DND-41 (cell line): ENCODE measurements around the gene LMO1.

Experiments used
- ATAC-seq: fragments of 200-7000 bp; cut with Tn5 transposase; 3 replicates; pipeline ENCODE4 v1.9.1; 2021; ENCODE audit warnings: low read depth; ENCODE audit not compliant: insufficient read depth
- DNase-seq: peaks from one replicate; pipeline ENCODE4 v3.0.0-alpha.2; 2020
- H2AFZ ChIP-seq: 2 replicates; pipeline ENCODE4 v1.6.0; 2012; ENCODE audit warnings: low read depth, low read length
- H3K27ac ChIP-seq: 2 replicates; pipeline ENCODE4 v1.5.1; 2012; ENCODE audit warnings: low read length, inconsistent platforms
- H3K27me3 ChIP-seq: fragments of 200-600 bp; sonication (generic); 2 replicates; pipeline ENCODE4 v1.6.0; 2012; ENCODE audit warnings: low read length, mild to moderate bottlenecking, inconsistent platforms; ENCODE audit not compliant: insufficient read depth, poor library complexity
- H3K36me3 ChIP-seq: 2 replicates; pipeline ENCODE4 v1.5.1; 2012; ENCODE audit warnings: low read length, inconsistent platforms; ENCODE audit not compliant: insufficient read depth
- H3K4me1 ChIP-seq: 2 replicates; pipeline ENCODE4 v1.5.1; 2012; ENCODE audit warnings: mild to moderate bottlenecking, low read length; ENCODE audit not compliant: insufficient read depth
- H3K4me2 ChIP-seq: 2 replicates; pipeline ENCODE4 v1.6.0; 2012; ENCODE audit warnings: mild to moderate bottlenecking, moderate library complexity, low read length, inconsistent platforms; ENCODE audit not compliant: insufficient read depth
- H3K4me3 ChIP-seq, 2 experiments: fragments of 200-600 bp in 1 of 2; shearing (Covaris generic) in 1 of 2; 2 replicates each; pipeline ENCODE4 v1.5.1; 2012 to 2016; ENCODE audit warnings: inconsistent platforms in 2 of 2, low read length in 2 of 2, mild to moderate bottlenecking in 2 of 2, low read depth in 1 of 2, moderate library complexity in 1 of 2
- H3K79me2 ChIP-seq: 2 replicates; pipeline ENCODE4 v1.6.0; 2012; ENCODE audit warnings: low read length, inconsistent platforms; ENCODE audit not compliant: insufficient read depth
- H3K9ac ChIP-seq: 2 replicates; pipeline ENCODE4 v1.6.0; 2012; ENCODE audit warnings: low read depth, mild to moderate bottlenecking, inconsistent platforms, low read length, moderate library complexity
- H3K9me3 ChIP-seq: 2 replicates; pipeline ENCODE4 v1.5.1; 2012; ENCODE audit warnings: low read length, moderate library complexity, mild to moderate bottlenecking, inconsistent platforms; ENCODE audit not compliant: insufficient read depth, severe bottlenecking
- H4K20me1 ChIP-seq: 2 replicates; pipeline ENCODE4 v1.6.0; 2012; ENCODE audit warnings: low read length; ENCODE audit not compliant: insufficient read depth
- EZH2 ChIP-seq: IDR thresholded peaks from 3 replicates; pipeline ENCODE4 v1.6.1; 2012; ENCODE audit warnings: borderline replicate concordance, low read depth, mild to moderate bottlenecking, moderate library complexity, low read length, inconsistent platforms; ENCODE audit not compliant: severe bottlenecking
- TF ChIP-seq, protein P1 (sequence below): IDR thresholded peaks from 2 replicates; pipeline ENCODE4 v1.5.1; 2012; ENCODE audit warnings: borderline replicate concordance, low read length, moderate library complexity, mild to moderate bottlenecking; ENCODE audit not compliant: poor library complexity, severe bottlenecking; ENCODE audit errors: extremely low read depth

The LMO1 gene

GRCh38 chr11:8285796-8286195 is 22.1 kb upstream of the LMO1 start:
- Histone ChIP-seq H3K79me2 (no peaks in the 10 kb centered on the region), H3K4me3 (no peak overlapping the region), H2AFZ (no peak overlapping the region), H3K4me2 (no peak overlapping the region), H3K9ac (no peak overlapping the region), H3K9me3 (no peaks in the 10 kb centered on the region), H4K20me1 (no peaks in the 10 kb centered on the region), H3K27me3 (peaks cover 3% of the 10 kb centered on the region), H3K36me3 (no peaks in the 10 kb centered on the region), H3K4me1 (no peaks in the 10 kb centered on the region), H3K27ac (no peak overlapping the region)
- ATAC-seq: no peak
- DNase-seq: no peak
- no peak for TF ChIP-seq EZH2
- TF ChIP-seq, protein P1, sequence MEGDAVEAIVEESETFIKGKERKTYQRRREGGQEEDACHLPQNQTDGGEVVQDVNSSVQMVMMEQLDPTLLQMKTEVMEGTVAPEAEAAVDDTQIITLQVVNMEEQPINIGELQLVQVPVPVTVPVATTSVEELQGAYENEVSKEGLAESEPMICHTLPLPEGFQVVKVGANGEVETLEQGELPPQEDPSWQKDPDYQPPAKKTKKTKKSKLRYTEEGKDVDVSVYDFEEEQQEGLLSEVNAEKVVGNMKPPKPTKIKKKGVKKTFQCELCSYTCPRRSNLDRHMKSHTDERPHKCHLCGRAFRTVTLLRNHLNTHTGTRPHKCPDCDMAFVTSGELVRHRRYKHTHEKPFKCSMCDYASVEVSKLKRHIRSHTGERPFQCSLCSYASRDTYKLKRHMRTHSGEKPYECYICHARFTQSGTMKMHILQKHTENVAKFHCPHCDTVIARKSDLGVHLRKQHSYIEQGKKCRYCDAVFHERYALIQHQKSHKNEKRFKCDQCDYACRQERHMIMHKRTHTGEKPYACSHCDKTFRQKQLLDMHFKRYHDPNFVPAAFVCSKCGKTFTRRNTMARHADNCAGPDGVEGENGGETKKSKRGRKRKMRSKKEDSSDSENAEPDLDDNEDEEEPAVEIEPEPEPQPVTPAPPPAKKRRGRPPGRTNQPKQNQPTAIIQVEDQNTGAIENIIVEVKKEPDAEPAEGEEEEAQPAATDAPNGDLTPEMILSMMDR: no peak

DNA sequence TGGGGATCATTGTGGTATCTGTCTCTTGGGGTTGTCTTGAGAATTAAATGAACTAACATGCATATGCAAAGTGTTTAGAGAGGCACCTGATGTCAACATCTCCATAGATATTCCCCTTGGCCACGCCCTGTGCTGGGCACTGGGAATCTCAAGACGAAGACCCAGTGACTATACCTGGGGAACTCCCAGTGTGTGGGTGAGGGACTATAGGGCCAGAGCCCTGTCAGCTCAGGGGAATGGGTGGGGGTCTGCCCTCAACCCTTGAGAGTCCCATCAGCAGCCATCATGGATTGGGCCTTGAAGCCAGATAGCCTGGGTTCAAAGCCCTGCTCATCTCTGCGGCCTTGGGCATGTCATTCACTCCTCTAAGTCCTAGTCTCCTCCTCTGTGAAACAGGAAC is 21.6 kb upstream of the LMO1 start:
- DNase-seq: no peak
- no peaks in the 10 kb centered on the region for H4K20me1 ChIP-seq
- no peaks in the 10 kb centered on the region for H3K79me2 ChIP-seq
- H3K9ac ChIP-seq: no peak overlapping the region
- peaks cover 3% of the 10 kb centered on the region for H3K27me3 ChIP-seq
- TF ChIP-seq, protein P1: no peak
- no peak for TF ChIP-seq EZH2
- no peak overlapping the region for H3K4me2 ChIP-seq
- no peak overlapping the region for H3K27ac ChIP-seq
- no peak for ATAC-seq
- no peaks in the 10 kb centered on the region for H3K4me1 ChIP-seq
- no peak overlapping the region for H2AFZ ChIP-seq
- no peak overlapping the region for H3K4me3 ChIP-seq
- H3K36me3 ChIP-seq: no peaks in the 10 kb centered on the region
- H3K9me3 ChIP-seq: no peaks in the 10 kb centered on the region

GRCh38 chr11:8283465-8284230 is 20.0 kb upstream of the LMO1 start:
- no peak overlapping the region for H3K4me2 ChIP-seq
- DNase-seq (no peak), ATAC-seq (no peak)
- no peak overlapping the region for H2AFZ ChIP-seq
- peaks cover 3% of the 10 kb centered on the region for H3K27me3 ChIP-seq
- H3K36me3 ChIP-seq: no peaks in the 10 kb centered on the region
- no peak overlapping the region for H3K9ac ChIP-seq
- TF ChIP-seq, protein P1: no peak
- TF ChIP-seq EZH2: no peak
- H3K9me3 ChIP-seq: no peaks in the 10 kb centered on the region
- H4K20me1 ChIP-seq: no peaks in the 10 kb centered on the region
- no peak overlapping the region for H3K27ac ChIP-seq
- H3K79me2 ChIP-seq: no peaks in the 10 kb centered on the region
- H3K4me3 ChIP-seq: no peak overlapping the region
- no peaks in the 10 kb centered on the region for H3K4me1 ChIP-seq
